HEK293 (cell line): ENCODE results near the gene APBA1.

Source experiments
- CTCF ChIA-PET: fragments of 350-600 bp; formaldehyde crosslinking; extraction: SDS; loops from one replicate; lab custom pipeline; 2021; ENCODE audit warnings: antibody characterized with exemption; lab: Yijun Ruan, JAX
- POLR2A ChIA-PET: fragments of 300-600 bp; formaldehyde crosslinking; extraction: SDS; loops from one replicate; lab custom pipeline; 2020; ENCODE audit warnings: antibody characterized with exemption, inconsistent platforms; lab: Yijun Ruan, JAX
- H3K27ac ChIP-seq: fragments of 200-500 bp; sonication (Bioruptor generic); 2 replicates; pipeline ENCODE4 v1.5.1; 2014; ENCODE audit warnings: low read depth, low read length, control low read depth, inconsistent platforms; ENCODE audit errors: extremely low read depth
- H3K36me3 ChIP-seq, 2 experiments: fragments of 200-500 bp in 1 of 2; sonication (Bioruptor generic) in 1 of 2; 1 replicate in 1 of 2; 2 replicates in 1 of 2; pipeline ENCODE4 v1.5.1; 2014 to 2017; ENCODE audit warnings: inconsistent platforms in 2 of 2, low read length in 2 of 2; ENCODE audit not compliant: control insufficient read depth in 2 of 2, insufficient read depth in 1 of 2
- H3K4me1 ChIP-seq: fragments of 200-500 bp; sonication (Bioruptor generic); 2 replicates; pipeline ENCODE4 v1.5.1; 2014; ENCODE audit warnings: mild to moderate bottlenecking, low read length, inconsistent platforms; ENCODE audit not compliant: control insufficient read depth, insufficient read depth
- H3K4me3 ChIP-seq: 2 replicates; pipeline ENCODE4 v1.5.1; 2011; ENCODE audit warnings: low read depth, mild to moderate bottlenecking, control low read depth, low read length, moderate library complexity
- H3K9me3 ChIP-seq: fragments of 200-500 bp; sonication (Bioruptor generic); 2 replicates; pipeline ENCODE4 v1.5.1; 2014; ENCODE audit warnings: low read depth, low read length, inconsistent platforms; ENCODE audit not compliant: control insufficient read depth, insufficient read depth
- EGR2 ChIP-seq: fragments of 450-650 bp; formaldehyde crosslinking; IDR thresholded peaks from 2 replicates; pipeline ENCODE4 v1.5.1; 2016; ENCODE audit warnings: low read depth, missing biosample characterization, missing genetic modification characterization
- HOXA7 ChIP-seq: sonication (generic); formaldehyde crosslinking; IDR thresholded peaks from 2 replicates; pipeline ENCODE4 v1.8.1; 2022; ENCODE audit warnings: missing genetic modification reagents, borderline replicate concordance
- KLF7 ChIP-seq: fragments of 450-650 bp; formaldehyde crosslinking; IDR thresholded peaks from 2 replicates; pipeline ENCODE4 v1.5.1; 2016; ENCODE audit warnings: missing biosample characterization, missing genetic modification characterization, borderline replicate concordance
- PRDM1 ChIP-seq: fragments of 450-650 bp; formaldehyde crosslinking; IDR thresholded peaks from 2 replicates; pipeline ENCODE4; 2016; ENCODE audit warnings: missing biosample characterization, missing genetic modification characterization
- TRIM28 ChIP-seq: IDR thresholded peaks from 2 replicates; pipeline ENCODE4 v1.6.1; 2011; ENCODE audit warnings: low read length, control low read depth, borderline replicate concordance
- WT1 ChIP-seq: fragments of 450-650 bp; formaldehyde crosslinking; IDR thresholded peaks from 2 replicates; pipeline ENCODE4 v1.5.1; 2016; ENCODE audit warnings: missing biosample characterization, missing genetic modification characterization
- YY1 ChIP-seq: fragments of 450-650 bp; formaldehyde crosslinking; IDR thresholded peaks from 2 replicates; pipeline ENCODE4 v1.5.1; 2018; ENCODE audit warnings: missing biosample characterization, missing genetic modification characterization
- ZBTB7A ChIP-seq: fragments of 450-650 bp; formaldehyde crosslinking; IDR thresholded peaks from 2 replicates; pipeline ENCODE4 v1.5.1; 2016; ENCODE audit warnings: low read depth, missing biosample characterization, missing genetic modification characterization
- ZBTB8A ChIP-seq: fragments of 450-650 bp; formaldehyde crosslinking; IDR thresholded peaks from 2 replicates; pipeline ENCODE4 v1.5.1; 2016; ENCODE audit warnings: missing biosample characterization, missing genetic modification characterization
- ZIC2 ChIP-seq: fragments of 450-650 bp; formaldehyde crosslinking; IDR thresholded peaks from 2 replicates; pipeline ENCODE4 v1.5.1; 2016; ENCODE audit warnings: missing biosample characterization, missing genetic modification characterization
- ZNF112 ChIP-seq: fragments of 450-650 bp; formaldehyde crosslinking; IDR thresholded peaks from 2 replicates; pipeline ENCODE4 v1.5.0; 2017; ENCODE audit warnings: missing biosample characterization, missing genetic modification characterization
- ZNF146 ChIP-seq: fragments of 450-650 bp; formaldehyde crosslinking; IDR thresholded peaks from 2 replicates; pipeline ENCODE4 v1.5.1; 2016; ENCODE audit warnings: missing biosample characterization, missing genetic modification characterization
- ZNF157 ChIP-seq: fragments of 450-650 bp; formaldehyde crosslinking; IDR thresholded peaks from 2 replicates; pipeline ENCODE4 v1.5.1; 2016; ENCODE audit warnings: missing biosample characterization, missing genetic modification characterization
- ZNF169 ChIP-seq: fragments of 450-650 bp; formaldehyde crosslinking; IDR thresholded peaks from 2 replicates; pipeline ENCODE4 v1.5.1; 2016; ENCODE audit warnings: missing biosample characterization, missing genetic modification characterization
- ZNF266 ChIP-seq: fragments of 450-650 bp; formaldehyde crosslinking; IDR thresholded peaks from 2 replicates; pipeline ENCODE4 v1.5.1; 2016; ENCODE audit warnings: missing biosample characterization, missing genetic modification characterization, low read depth
- ZNF274 ChIP-seq, 2 experiments: fragments of 200-500 bp in 1 of 2; fragments of 450-650 bp in 1 of 2; sonication (Bioruptor generic) in 1 of 2; formaldehyde crosslinking in 1 of 2; IDR thresholded peaks; 2 replicates each; pipeline versions ENCODE4 v1.5.1 to v1.6.1; 2014 to 2016; ENCODE audit warnings: borderline replicate concordance in 1 of 2, inconsistent platforms in 1 of 2, low read length in 1 of 2, missing biosample characterization in 1 of 2, missing genetic modification characterization in 1 of 2
- ZNF416 ChIP-seq: fragments of 450-650 bp; formaldehyde crosslinking; IDR thresholded peaks from 2 replicates; pipeline ENCODE4 v1.5.1; 2016; ENCODE audit warnings: missing biosample characterization, missing genetic modification characterization
- ZNF433 ChIP-seq: fragments of 450-650 bp; formaldehyde crosslinking; IDR thresholded peaks from 2 replicates; pipeline ENCODE4 v1.5.1; 2016; ENCODE audit warnings: missing biosample characterization, missing genetic modification characterization, low read depth
- ZNF561 ChIP-seq: fragments of 450-650 bp; IDR thresholded peaks from 2 replicates; pipeline ENCODE4 v1.5.1; 2018; ENCODE audit warnings: missing biosample characterization, missing genetic modification characterization, borderline replicate concordance
- ZNF629 ChIP-seq: fragments of 450-650 bp; formaldehyde crosslinking; IDR thresholded peaks from 2 replicates; pipeline ENCODE4 v1.5.1; 2017; ENCODE audit warnings: missing biosample characterization, missing genetic modification characterization
- ZNF768 ChIP-seq: fragments of 450-650 bp; formaldehyde crosslinking; IDR thresholded peaks from 2 replicates; pipeline ENCODE4 v1.5.1; 2018; ENCODE audit warnings: missing biosample characterization, mild to moderate bottlenecking, missing genetic modification characterization
- ZNF777 ChIP-seq: fragments of 450-650 bp; formaldehyde crosslinking; IDR thresholded peaks from 2 replicates; pipeline ENCODE4 v1.5.1; 2017; ENCODE audit warnings: missing biosample characterization, missing genetic modification characterization, borderline replicate concordance
- ZNF785 ChIP-seq: fragments of 450-650 bp; formaldehyde crosslinking; IDR thresholded peaks from 2 replicates; pipeline ENCODE4 v1.5.1; 2016; ENCODE audit warnings: missing biosample characterization, missing genetic modification characterization
- ZNF791 ChIP-seq: fragments of 450-650 bp; formaldehyde crosslinking; IDR thresholded peaks from 2 replicates; pipeline ENCODE4 v1.5.1; 2016; ENCODE audit warnings: missing biosample characterization, missing genetic modification characterization
- TF ChIP-seq, protein P1 (sequence below): fragments of 450-650 bp; formaldehyde crosslinking; IDR thresholded peaks from 2 replicates; pipeline ENCODE4 v1.5.1; 2016; ENCODE audit warnings: missing biosample characterization, missing genetic modification characterization
- TF ChIP-seq, protein P2 (sequence below): fragments of 450-650 bp; formaldehyde crosslinking; IDR thresholded peaks from 2 replicates; pipeline ENCODE4 v1.5.1; 2016; ENCODE audit warnings: missing biosample characterization, missing genetic modification characterization
- TF ChIP-seq, protein P3 (sequence below): fragments of 450-650 bp; formaldehyde crosslinking; IDR thresholded peaks from 2 replicates; pipeline ENCODE4 v1.5.1; 2017; ENCODE audit warnings: missing biosample characterization, mild to moderate bottlenecking, missing genetic modification characterization, moderate library complexity
- TF ChIP-seq, protein P4 (sequence below): fragments of 450-650 bp; formaldehyde crosslinking; IDR thresholded peaks from 2 replicates; pipeline ENCODE4 v1.5.1; 2016; ENCODE audit warnings: missing biosample characterization, missing genetic modification characterization, low read depth
- TF ChIP-seq, protein P5 (sequence below): fragments of 450-650 bp; formaldehyde crosslinking; IDR thresholded peaks from 2 replicates; pipeline ENCODE4 v1.5.1; 2016; ENCODE audit warnings: missing biosample characterization, missing genetic modification characterization

APBA1 gene

DNA sequence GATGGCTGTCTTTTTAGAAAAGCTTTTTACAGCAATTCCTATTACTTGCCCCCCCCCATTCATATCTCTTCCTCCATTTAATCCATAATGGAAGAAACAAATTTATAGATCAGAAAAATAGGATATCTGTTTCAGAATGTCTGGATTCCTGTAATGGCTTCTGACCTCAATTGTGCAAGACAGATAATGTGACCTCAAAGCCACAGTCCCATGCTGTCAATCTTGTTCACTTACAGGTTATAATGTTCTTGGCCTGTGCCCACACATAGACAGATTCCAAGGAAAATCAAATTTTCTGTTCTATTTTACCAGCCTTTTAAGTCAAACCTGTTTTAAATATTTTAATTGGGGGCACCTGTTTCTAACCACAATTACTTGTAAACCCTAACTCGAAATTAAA lies 203.8 kb downstream of the APBA1 start:
- H3K27ac ChIP-seq: no peak overlapping the region
- POLR2A ChIA-PET: no interaction called here

DNA sequence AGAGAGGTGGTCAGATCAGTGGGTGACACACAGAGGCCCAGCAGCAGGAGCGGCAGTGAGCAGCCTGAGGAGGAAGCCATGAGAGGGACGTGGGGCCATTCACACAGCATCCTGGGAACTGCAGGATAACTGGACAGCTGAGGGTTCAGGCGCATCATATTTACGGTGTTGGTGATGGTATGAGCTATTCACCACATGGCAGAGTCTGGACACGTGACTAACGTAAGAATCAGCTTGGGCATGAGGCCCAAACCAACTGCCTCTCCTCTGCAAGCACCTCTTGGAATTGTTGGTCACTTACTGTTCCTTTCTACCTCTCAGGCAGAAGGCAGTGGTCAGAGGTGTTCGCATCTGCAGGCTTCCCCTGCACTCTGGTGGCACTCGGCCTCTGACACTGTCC lies 206.0 kb downstream of the APBA1 start:
- Histone ChIP-seq H3K4me3 (no peak overlapping the region), H3K9me3 (no peaks in the 10 kb centered on the region), H3K4me1 (no peaks in the 10 kb centered on the region; the same call in 1 of the 2 replicates), H3K36me3 (peaks cover 0 to 16% of the 10 kb centered on the region in 2 experiments; a peak in 1 of 3 replicates), H3K27ac (no peak overlapping the region)
- TF ChIP-seq WT1 (tag by site-specific recombination): no peak
- no peak for TF ChIP-seq KLF7 (tag by site-specific recombination)
- TF ChIP-seq ZBTB7A (tag by site-specific recombination): no peak
- TF ChIP-seq, protein P1, sequence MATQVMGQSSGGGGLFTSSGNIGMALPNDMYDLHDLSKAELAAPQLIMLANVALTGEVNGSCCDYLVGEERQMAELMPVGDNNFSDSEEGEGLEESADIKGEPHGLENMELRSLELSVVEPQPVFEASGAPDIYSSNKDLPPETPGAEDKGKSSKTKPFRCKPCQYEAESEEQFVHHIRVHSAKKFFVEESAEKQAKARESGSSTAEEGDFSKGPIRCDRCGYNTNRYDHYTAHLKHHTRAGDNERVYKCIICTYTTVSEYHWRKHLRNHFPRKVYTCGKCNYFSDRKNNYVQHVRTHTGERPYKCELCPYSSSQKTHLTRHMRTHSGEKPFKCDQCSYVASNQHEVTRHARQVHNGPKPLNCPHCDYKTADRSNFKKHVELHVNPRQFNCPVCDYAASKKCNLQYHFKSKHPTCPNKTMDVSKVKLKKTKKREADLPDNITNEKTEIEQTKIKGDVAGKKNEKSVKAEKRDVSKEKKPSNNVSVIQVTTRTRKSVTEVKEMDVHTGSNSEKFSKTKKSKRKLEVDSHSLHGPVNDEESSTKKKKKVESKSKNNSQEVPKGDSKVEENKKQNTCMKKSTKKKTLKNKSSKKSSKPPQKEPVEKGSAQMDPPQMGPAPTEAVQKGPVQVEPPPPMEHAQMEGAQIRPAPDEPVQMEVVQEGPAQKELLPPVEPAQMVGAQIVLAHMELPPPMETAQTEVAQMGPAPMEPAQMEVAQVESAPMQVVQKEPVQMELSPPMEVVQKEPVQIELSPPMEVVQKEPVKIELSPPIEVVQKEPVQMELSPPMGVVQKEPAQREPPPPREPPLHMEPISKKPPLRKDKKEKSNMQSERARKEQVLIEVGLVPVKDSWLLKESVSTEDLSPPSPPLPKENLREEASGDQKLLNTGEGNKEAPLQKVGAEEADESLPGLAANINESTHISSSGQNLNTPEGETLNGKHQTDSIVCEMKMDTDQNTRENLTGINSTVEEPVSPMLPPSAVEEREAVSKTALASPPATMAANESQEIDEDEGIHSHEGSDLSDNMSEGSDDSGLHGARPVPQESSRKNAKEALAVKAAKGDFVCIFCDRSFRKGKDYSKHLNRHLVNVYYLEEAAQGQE (tag by site-specific recombination): no peak
- TF ChIP-seq ZNF146 (tag by site-specific recombination): no peak
- no peak for TF ChIP-seq YY1 (tag by site-specific recombination)
- TF ChIP-seq ZNF157: no peak
- TF ChIP-seq ZNF416 (tag by site-specific recombination): no peak
- no peak for TF ChIP-seq ZNF791 (tag by site-specific recombination)
- TF ChIP-seq HOXA7 (CRISPR knock-in tag): no peak
- no peak for TF ChIP-seq ZNF561 (tag by site-specific recombination)
- TF ChIP-seq ZNF433 (tag by site-specific recombination): no peak
- no peak for TF ChIP-seq ZNF169 (tag by site-specific recombination)
- TF ChIP-seq, protein P2, sequence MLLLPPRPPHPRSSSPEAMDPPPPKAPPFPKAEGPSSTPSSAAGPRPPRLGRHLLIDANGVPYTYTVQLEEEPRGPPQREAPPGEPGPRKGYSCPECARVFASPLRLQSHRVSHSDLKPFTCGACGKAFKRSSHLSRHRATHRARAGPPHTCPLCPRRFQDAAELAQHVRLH (tag by site-specific recombination): no peak
- no peak for TF ChIP-seq ZIC2 (tag by site-specific recombination)
- TF ChIP-seq, protein P3, sequence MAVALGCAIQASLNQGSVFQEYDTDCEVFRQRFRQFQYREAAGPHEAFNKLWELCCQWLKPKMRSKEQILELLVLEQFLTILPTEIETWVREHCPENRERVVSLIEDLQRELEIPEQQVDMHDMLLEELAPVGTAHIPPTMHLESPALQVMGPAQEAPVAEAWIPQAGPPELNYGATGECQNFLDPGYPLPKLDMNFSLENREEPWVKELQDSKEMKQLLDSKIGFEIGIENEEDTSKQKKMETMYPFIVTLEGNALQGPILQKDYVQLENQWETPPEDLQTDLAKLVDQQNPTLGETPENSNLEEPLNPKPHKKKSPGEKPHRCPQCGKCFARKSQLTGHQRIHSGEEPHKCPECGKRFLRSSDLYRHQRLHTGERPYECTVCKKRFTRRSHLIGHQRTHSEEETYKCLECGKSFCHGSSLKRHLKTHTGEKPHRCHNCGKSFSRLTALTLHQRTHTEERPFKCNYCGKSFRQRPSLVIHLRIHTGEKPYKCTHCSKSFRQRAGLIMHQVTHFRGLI: no peak
- TF ChIP-seq, protein P4, sequence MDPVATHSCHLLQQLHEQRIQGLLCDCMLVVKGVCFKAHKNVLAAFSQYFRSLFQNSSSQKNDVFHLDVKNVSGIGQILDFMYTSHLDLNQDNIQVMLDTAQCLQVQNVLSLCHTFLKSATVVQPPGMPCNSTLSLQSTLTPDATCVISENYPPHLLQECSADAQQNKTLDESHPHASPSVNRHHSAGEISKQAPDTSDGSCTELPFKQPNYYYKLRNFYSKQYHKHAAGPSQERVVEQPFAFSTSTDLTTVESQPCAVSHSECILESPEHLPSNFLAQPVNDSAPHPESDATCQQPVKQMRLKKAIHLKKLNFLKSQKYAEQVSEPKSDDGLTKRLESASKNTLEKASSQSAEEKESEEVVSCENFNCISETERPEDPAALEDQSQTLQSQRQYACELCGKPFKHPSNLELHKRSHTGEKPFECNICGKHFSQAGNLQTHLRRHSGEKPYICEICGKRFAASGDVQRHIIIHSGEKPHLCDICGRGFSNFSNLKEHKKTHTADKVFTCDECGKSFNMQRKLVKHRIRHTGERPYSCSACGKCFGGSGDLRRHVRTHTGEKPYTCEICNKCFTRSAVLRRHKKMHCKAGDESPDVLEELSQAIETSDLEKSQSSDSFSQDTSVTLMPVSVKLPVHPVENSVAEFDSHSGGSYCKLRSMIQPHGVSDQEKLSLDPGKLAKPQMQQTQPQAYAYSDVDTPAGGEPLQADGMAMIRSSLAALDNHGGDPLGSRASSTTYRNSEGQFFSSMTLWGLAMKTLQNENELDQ (tag by site-specific recombination): no peak
- TF ChIP-seq ZNF777: no peak
- no peak for TF ChIP-seq ZNF266 (tag by site-specific recombination)
- ChIA-PET CTCF (no interaction called here), POLR2A (no interaction called here)

More for the DNA sequence above, 203.8 kb downstream of the APBA1 start:
- H3K36me3 ChIP-seq: peaks cover 0 to 16% of the 10 kb centered on the region in 2 experiments; a peak in 1 of 3 replicates
- no peaks in the 10 kb centered on the region; the same call in 1 of the 2 replicates for H3K4me1 ChIP-seq
- no peaks in the 10 kb centered on the region for H3K9me3 ChIP-seq
- TF ChIP-seq ZNF629 (no peak), ZBTB8A (no peak), PRDM1 (tag by site-specific recombination) (no peak), EGR2 (no peak), ZNF768 (tag by site-specific recombination) (no peak), ZNF274 (IDR thresholded peaks at IDR 0.05; ENCODE audit: low read length) (no peak), ZNF274 (tag by site-specific recombination; IDR thresholded peaks at IDR 0.05; ENCODE audit: borderline replicate concordance) (no peak), ZNF785 (tag by site-specific recombination) (no peak), ZNF112 (tag by site-specific recombination) (no peak), TRIM28 (no peak)
- TF ChIP-seq, protein P5, sequence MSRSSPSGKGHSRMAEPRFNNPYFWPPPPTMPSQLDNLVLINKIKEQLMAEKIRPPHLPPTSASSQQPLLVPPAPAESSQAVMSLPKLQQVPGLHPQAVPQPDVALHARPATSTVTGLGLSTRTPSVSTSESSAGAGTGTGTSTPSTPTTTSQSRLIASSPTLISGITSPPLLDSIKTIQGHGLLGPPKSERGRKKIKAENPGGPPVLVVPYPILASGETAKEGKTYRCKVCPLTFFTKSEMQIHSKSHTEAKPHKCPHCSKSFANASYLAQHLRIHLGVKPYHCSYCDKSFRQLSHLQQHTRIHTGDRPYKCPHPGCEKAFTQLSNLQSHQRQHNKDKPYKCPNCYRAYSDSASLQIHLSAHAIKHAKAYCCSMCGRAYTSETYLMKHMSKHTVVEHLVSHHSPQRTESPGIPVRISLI (tag by site-specific recombination): no peak
- no peak overlapping the region for H3K4me3 ChIP-seq
- CTCF ChIA-PET: no interaction called here
